ENCODE results near the gene GBP4. TPM values are rescaled to one million over a fixed set of nuclear protein-coding genes. Genes with fewer than 3 reads are reported as not detected.

The GBP4 gene
- total RNA-seq, 2 donors from 2014 or later = 38.5 to 123 TPM

GRCh38 chr1:89195476-89195875 lies 3.3 kb downstream of the GBP4 start:
- no peaks in the 10 kb centered on the region for H3K9me3 Mint-ChIP-seq
- no peak for ATAC-seq
- peaks cover 55 to 70% of the 10 kb centered on the region in 2 donors for H3K4me1 Mint-ChIP-seq (ENCODE audit: low read depth in 2 of 2)
- H3K27ac Mint-ChIP-seq = peak overlapping the region; percentile 99 to 100
- no peaks in the 10 kb centered on the region for H3K27me3 Mint-ChIP-seq
- peak overlapping the region; percentile 94 for H3K4me3 Mint-ChIP-seq
- no peak for DNase-seq (ENCODE audit: low spot score)
- H3K36me3 Mint-ChIP-seq = peaks cover 55% of the 10 kb centered on the region

- no peaks in the 10 kb centered on the region for H3K27me3 Mint-ChIP-seq
- ATAC-seq (no peak), DNase-seq (ENCODE audit: low spot score) (no peak)
- no peaks in the 10 kb centered on the region for H3K9me3 Mint-ChIP-seq
- peak overlapping the region in 1 of 2 donors; percentile 36 for H3K27ac Mint-ChIP-seq
- H3K4me1 Mint-ChIP-seq (ENCODE audit: low read depth in 2 of 2) = peaks cover 42 to 47% of the 10 kb centered on the region in 2 donors
- no peak overlapping the region for H3K4me3 Mint-ChIP-seq
- peaks cover 63% of the 10 kb centered on the region for H3K36me3 Mint-ChIP-seq
Observed at GRCh38 chr1:89191314-89191713, 7.4 kb downstream of the GBP4 start.

GRCh38 chr1:89190017-89190416 lies 8.7 kb downstream of the GBP4 start:
- H3K27ac Mint-ChIP-seq = no peak overlapping the region
- no peaks in the 10 kb centered on the region for H3K9me3 Mint-ChIP-seq
- peaks cover 65% of the 10 kb centered on the region for H3K36me3 Mint-ChIP-seq
- H3K4me1 Mint-ChIP-seq (ENCODE audit: low read depth in 2 of 2) = peaks cover 29 to 34% of the 10 kb centered on the region in 2 donors
- no peak overlapping the region for H3K4me3 Mint-ChIP-seq
- DNase-seq (ENCODE audit: low spot score) = no peak
- no peak for ATAC-seq
- H3K27me3 Mint-ChIP-seq = no peaks in the 10 kb centered on the region

- DNase-seq (ENCODE audit: low spot score) (no peak), ATAC-seq (no peak)
- no peak overlapping the region for H3K27ac Mint-ChIP-seq
- peaks cover 28% of the 10 kb centered on the region for H3K36me3 Mint-ChIP-seq
- no peaks in the 10 kb centered on the region for H3K27me3 Mint-ChIP-seq
- H3K9me3 Mint-ChIP-seq = no peaks in the 10 kb centered on the region
- peaks cover 11 to 17% of the 10 kb centered on the region in 2 donors for H3K4me1 Mint-ChIP-seq (ENCODE audit: low read depth in 2 of 2)
- no peak overlapping the region for H3K4me3 Mint-ChIP-seq
Observed at GRCh38 chr1:89179343-89179742, 19.4 kb downstream of the GBP4 start.

- DNase-seq (ENCODE audit: low spot score) (no peak), ATAC-seq (no peak)
- Mint-ChIP-seq H3K4me1 (ENCODE audit: low read depth in 2 of 2) (peaks cover 5 to 9% of the 10 kb centered on the region in 2 donors), H3K27me3 (no peaks in the 10 kb centered on the region), H3K36me3 (peaks cover 8% of the 10 kb centered on the region), H3K4me3 (no peak overlapping the region), H3K27ac (no peak overlapping the region), H3K9me3 (no peaks in the 10 kb centered on the region)
Observed at GRCh38 chr1:89176971-89177370, 21.8 kb downstream of the GBP4 start.

GRCh38 chr1:89175601-89176256 lies 23.0 kb downstream of the GBP4 start, which contains the start of gene GBP7:
Gene GBP7 (minus strand): TSS chr1:89176003. CDS start chr1:89171935, 4,068 bp downstream.
- DNase-seq (ENCODE audit: low spot score) = no peak
- no peak for ATAC-seq
- Mint-ChIP-seq H3K9me3 (no peaks in the 10 kb centered on the region), H3K27me3 (no peaks in the 10 kb centered on the region), H3K4me1 (ENCODE audit: low read depth in 2 of 2) (peaks cover 10% of the 10 kb centered on the region in 2 donors), H3K36me3 (no peaks in the 10 kb centered on the region), H3K27ac (no peak within 1 kb of the TSS), H3K4me3 (no peak within 1 kb of the TSS)

GRCh38 chr1:89174491-89174890 lies 24.3 kb downstream of the GBP4 start:
- DNase-seq (ENCODE audit: low spot score) = no peak
- Mint-ChIP-seq H3K27ac (no peak overlapping the region), H3K36me3 (peaks cover 5% of the 10 kb centered on the region), H3K4me3 (no peak overlapping the region), H3K27me3 (no peaks in the 10 kb centered on the region), H3K9me3 (no peaks in the 10 kb centered on the region), H3K4me1 (ENCODE audit: low read depth in 2 of 2) (peaks cover 13 to 17% of the 10 kb centered on the region in 2 donors)
- ATAC-seq = no peak

GRCh38 chr1:89172468-89173143 lies 26.1 kb downstream of the GBP4 start:
- Mint-ChIP-seq H3K36me3 (peaks cover 5% of the 10 kb centered on the region), H3K27ac (no peak overlapping the region), H3K4me3 (no peak overlapping the region), H3K4me1 (ENCODE audit: low read depth in 2 of 2) (peaks cover 13 to 17% of the 10 kb centered on the region in 2 donors), H3K9me3 (no peaks in the 10 kb centered on the region), H3K27me3 (no peaks in the 10 kb centered on the region)
- ATAC-seq (no peak), DNase-seq (ENCODE audit: low spot score) (no peak)

- DNase-seq (ENCODE audit: low spot score) (no peak), ATAC-seq (peak in 1 of 2 donors; percentile 83)
- Mint-ChIP-seq H3K4me1 (ENCODE audit: low read depth in 2 of 2) (peaks cover 10 to 12% of the 10 kb centered on the region in 2 donors), H3K27ac (peak overlapping the region; percentile 34 to 71), H3K9me3 (no peaks in the 10 kb centered on the region), H3K4me3 (peak overlapping the region; percentile 59), H3K27me3 (no peaks in the 10 kb centered on the region), H3K36me3 (peaks cover 5% of the 10 kb centered on the region)
Observed at GRCh38 chr1:89171067-89171438, 27.7 kb downstream of the GBP4 start.

- no peaks in the 10 kb centered on the region for H3K9me3 Mint-ChIP-seq
- ATAC-seq = peak in 1 of 2 donors; percentile 58
- DNase-seq (ENCODE audit: low spot score) = no peak
- H3K27me3 Mint-ChIP-seq = no peaks in the 10 kb centered on the region
- H3K27ac Mint-ChIP-seq = peak overlapping the region; percentile 34 to 71
- H3K4me3 Mint-ChIP-seq = peak overlapping the region; percentile 59
- peaks cover 10 to 12% of the 10 kb centered on the region in 2 donors for H3K4me1 Mint-ChIP-seq (ENCODE audit: low read depth in 2 of 2)
- peaks cover 5% of the 10 kb centered on the region for H3K36me3 Mint-ChIP-seq
Observed at GRCh38 chr1:89170170-89171066, 28.3 kb downstream of the GBP4 start.

GRCh38 chr1:89169166-89169565 lies 29.6 kb downstream of the GBP4 start:
- Mint-ChIP-seq H3K27me3 (no peaks in the 10 kb centered on the region), H3K36me3 (peaks cover 5% of the 10 kb centered on the region), H3K4me3 (no peak overlapping the region), H3K9me3 (no peaks in the 10 kb centered on the region), H3K27ac (no peak overlapping the region), H3K4me1 (ENCODE audit: low read depth in 2 of 2) (peaks cover 10 to 12% of the 10 kb centered on the region in 2 donors)
- ATAC-seq (no peak), DNase-seq (ENCODE audit: low spot score) (no peak)

- Mint-ChIP-seq H3K4me1 (ENCODE audit: low read depth in 2 of 2) (peaks cover 10 to 12% of the 10 kb centered on the region in 2 donors), H3K4me3 (no peak overlapping the region), H3K27me3 (no peaks in the 10 kb centered on the region), H3K36me3 (peaks cover 5% of the 10 kb centered on the region), H3K27ac (no peak overlapping the region), H3K9me3 (no peaks in the 10 kb centered on the region)
- no peak for ATAC-seq
- DNase-seq (ENCODE audit: low spot score) = no peak
Observed at GRCh38 chr1:89167590-89168230, 31.0 kb downstream of the GBP4 start.

- Mint-ChIP-seq H3K27me3 (no peaks in the 10 kb centered on the region), H3K4me1 (ENCODE audit: low read depth in 2 of 2) (peaks cover 8 to 12% of the 10 kb centered on the region in 2 donors), H3K9me3 (no peaks in the 10 kb centered on the region), H3K36me3 (peaks cover 7% of the 10 kb centered on the region), H3K27ac (no peak overlapping the region), H3K4me3 (no peak overlapping the region)
- ATAC-seq (no peak), DNase-seq (ENCODE audit: low spot score) (no peak)
Observed at GRCh38 chr1:89166705-89167104, 32.0 kb downstream of the GBP4 start.
